ENCODE data around the gene WHAMM.

DNA sequence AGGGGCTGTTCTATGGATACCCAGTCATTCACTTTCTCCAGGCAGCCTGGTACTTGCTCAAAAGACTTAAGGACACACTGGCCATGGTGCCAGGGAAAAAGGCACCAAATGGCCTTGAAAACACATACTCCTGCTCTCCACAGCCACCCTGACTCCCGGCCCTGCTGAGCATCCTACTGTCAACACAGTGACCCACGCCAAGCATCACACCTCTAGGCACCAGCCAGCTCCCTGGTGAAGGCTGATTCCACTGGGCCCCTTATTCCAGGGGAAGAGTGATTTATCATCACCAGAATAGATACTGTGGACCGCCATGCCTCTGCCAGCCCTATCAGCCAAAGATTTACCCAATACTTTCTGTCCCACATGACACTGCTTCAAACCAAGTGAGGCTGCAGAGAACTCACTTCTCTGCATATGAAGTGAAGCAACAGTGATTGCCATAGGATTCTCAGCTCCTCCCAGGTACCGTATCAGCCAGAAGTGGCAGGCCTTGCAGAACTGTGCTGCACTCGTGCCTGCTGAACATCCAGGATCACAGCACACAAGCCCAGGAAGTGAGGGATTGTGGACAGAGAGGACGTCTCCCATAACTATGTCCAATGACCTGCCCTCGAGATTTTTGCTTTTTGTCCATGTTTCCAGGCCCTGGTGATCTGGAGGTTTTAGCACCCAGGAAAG is 63.7 kb downstream of the WHAMM start:
- TF ChIP-seq, protein P1, sequence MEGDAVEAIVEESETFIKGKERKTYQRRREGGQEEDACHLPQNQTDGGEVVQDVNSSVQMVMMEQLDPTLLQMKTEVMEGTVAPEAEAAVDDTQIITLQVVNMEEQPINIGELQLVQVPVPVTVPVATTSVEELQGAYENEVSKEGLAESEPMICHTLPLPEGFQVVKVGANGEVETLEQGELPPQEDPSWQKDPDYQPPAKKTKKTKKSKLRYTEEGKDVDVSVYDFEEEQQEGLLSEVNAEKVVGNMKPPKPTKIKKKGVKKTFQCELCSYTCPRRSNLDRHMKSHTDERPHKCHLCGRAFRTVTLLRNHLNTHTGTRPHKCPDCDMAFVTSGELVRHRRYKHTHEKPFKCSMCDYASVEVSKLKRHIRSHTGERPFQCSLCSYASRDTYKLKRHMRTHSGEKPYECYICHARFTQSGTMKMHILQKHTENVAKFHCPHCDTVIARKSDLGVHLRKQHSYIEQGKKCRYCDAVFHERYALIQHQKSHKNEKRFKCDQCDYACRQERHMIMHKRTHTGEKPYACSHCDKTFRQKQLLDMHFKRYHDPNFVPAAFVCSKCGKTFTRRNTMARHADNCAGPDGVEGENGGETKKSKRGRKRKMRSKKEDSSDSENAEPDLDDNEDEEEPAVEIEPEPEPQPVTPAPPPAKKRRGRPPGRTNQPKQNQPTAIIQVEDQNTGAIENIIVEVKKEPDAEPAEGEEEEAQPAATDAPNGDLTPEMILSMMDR (IDR thresholded peaks at IDR 0.05) = no peak
- no peak for TF ChIP-seq POLR2A (IDR thresholded peaks at IDR 0.05)
